Progenitor cell of endocrine pancreas (in vitro differentiated cells): ENCODE measurements around the gene NMNAT2. TPM values are rescaled to one million over a fixed set of nuclear protein-coding genes. Genes with fewer than 3 reads are reported as not detected.
"Not testable (repeated sequence)": the region's sequence is repeated elsewhere in the genome, so short reads cannot be mapped to it uniquely, and the experiment has no call there.

Source experiments
- DNase-seq: peaks from one replicate; pipeline ENCODE4 v3.0.0; 2021; ENCODE audit warnings: low spot score; ENCODE audit not compliant: unreplicated experiment
- H3K27ac Mint-ChIP-seq: 2 replicates; pipeline ENCODE4 v1.8.0; 2021; ENCODE audit warnings: mild to moderate bottlenecking, moderate library complexity, mixed read lengths
- H3K27me3 Mint-ChIP-seq: 2 replicates; pipeline ENCODE4 v1.8.0; 2021; ENCODE audit warnings: mixed read lengths
- H3K36me3 Mint-ChIP-seq: 2 replicates; pipeline ENCODE4 v1.8.0; 2022; ENCODE audit warnings: mixed read lengths; ENCODE audit not compliant: insufficient read depth
- H3K4me1 Mint-ChIP-seq: 2 replicates; pipeline ENCODE4 v1.8.0; 2021; ENCODE audit warnings: low read depth, mixed read lengths
- H3K4me3 Mint-ChIP-seq: 2 replicates; pipeline ENCODE4 v1.8.0; 2021; ENCODE audit warnings: low read depth, mild to moderate bottlenecking, moderate library complexity, mixed read lengths
- H3K9me3 Mint-ChIP-seq: 2 replicates; pipeline ENCODE4 v1.8.0; 2021; ENCODE audit warnings: low read depth, mixed read lengths
- CTCF ChIP-seq: fragments of 200-600 bp; sonication (generic); IDR thresholded peaks from one replicate; pipeline ENCODE4 v1.5.0; 2021; ENCODE audit warnings: antibody characterized with exemption, mild to moderate bottlenecking; ENCODE audit not compliant: unreplicated experiment
- total RNA-seq: library from RNA; stranded (reverse); gene quantifications from 2 replicates; pipeline ENCODE4 v1.2.1, GENCODE V29; 2021

Gene NMNAT2
- total RNA-seq, 1 donor from 2014 or later, result 3.1 TPM

GRCh38 chr1:183411091-183411490 is 7.1 kb downstream of the NMNAT2 start:
- Mint-ChIP-seq H3K36me3 (no peaks in the 10 kb centered on the region), H3K27ac (no peak overlapping the region), H3K4me3 (no peak overlapping the region), H3K27me3 (peaks cover 10% of the 10 kb centered on the region), H3K4me1 (no peaks in the 10 kb centered on the region), H3K9me3 (no peaks in the 10 kb centered on the region)
- no peak for TF ChIP-seq CTCF
- no peak for DNase-seq

GRCh38 chr1:183407961-183408360 is 10.2 kb downstream of the NMNAT2 start:
- Mint-ChIP-seq H3K36me3 (no peaks in the 10 kb centered on the region), H3K4me1 (no peaks in the 10 kb centered on the region)

GRCh38 chr1:183407474-183407873 is 10.7 kb downstream of the NMNAT2 start:
- H3K27me3 Mint-ChIP-seq, result peaks cover 7% of the 10 kb centered on the region
- no peak overlapping the region for H3K4me3 Mint-ChIP-seq

More at GRCh38 chr1:183407961-183408360, 10.2 kb downstream of the NMNAT2 start:
- DNase-seq, result no peak
- Mint-ChIP-seq H3K9me3 (no peaks in the 10 kb centered on the region), H3K27me3 (peaks cover 7% of the 10 kb centered on the region), H3K27ac (no peak overlapping the region), H3K4me3 (no peak overlapping the region)
- no peak for TF ChIP-seq CTCF

GRCh38 chr1:183404476-183404875 is 13.7 kb downstream of the NMNAT2 start:
- H3K4me3 Mint-ChIP-seq, result no peak overlapping the region
- H3K27me3 Mint-ChIP-seq, result peaks cover 7% of the 10 kb centered on the region
- H3K4me1 Mint-ChIP-seq, result no peaks in the 10 kb centered on the region
- no peaks in the 10 kb centered on the region for H3K9me3 Mint-ChIP-seq
- H3K36me3 Mint-ChIP-seq, result no peaks in the 10 kb centered on the region
- no peak for DNase-seq
- no peak overlapping the region for H3K27ac Mint-ChIP-seq
- TF ChIP-seq CTCF, result no peak

More at GRCh38 chr1:183407474-183407873, 10.7 kb downstream of the NMNAT2 start:
- no peak for DNase-seq
- H3K9me3 Mint-ChIP-seq, result no peaks in the 10 kb centered on the region
- TF ChIP-seq CTCF, result no peak
- H3K36me3 Mint-ChIP-seq, result no peaks in the 10 kb centered on the region
- H3K4me1 Mint-ChIP-seq, result no peaks in the 10 kb centered on the region
- H3K27ac Mint-ChIP-seq, result no peak overlapping the region

- no peak for DNase-seq
- Mint-ChIP-seq H3K27me3 (peaks cover 7% of the 10 kb centered on the region), H3K4me3 (no peak overlapping the region), H3K4me1 (no peaks in the 10 kb centered on the region), H3K27ac (no peak overlapping the region), H3K9me3 (peaks cover 1% of the 10 kb centered on the region), H3K36me3 (no peaks in the 10 kb centered on the region)
- no peak for TF ChIP-seq CTCF
These were observed 14.7 kb downstream of the NMNAT2 start for GRCh38 chr1:183403498-183403897.

GRCh38 chr1:183401565-183401964 is 16.6 kb downstream of the NMNAT2 start:
- not testable (repeated sequence) for H3K4me3 Mint-ChIP-seq, H3K4me1 Mint-ChIP-seq

More at GRCh38 chr1:183401565-183401964, 16.6 kb downstream of the NMNAT2 start:
- not testable (repeated sequence) for H3K27ac Mint-ChIP-seq, H3K27me3 Mint-ChIP-seq, DNase-seq, H3K9me3 Mint-ChIP-seq, H3K36me3 Mint-ChIP-seq
